B cell (primary cell): Measurements from ENCODE around the gene FBXO24. TPM values are rescaled to one million over a fixed set of nuclear protein-coding genes. Genes with fewer than 3 reads are reported as not detected.

Source experiments
- ATAC-seq: fragments of 200-7000 bp; cut with Tn5 transposase; one replicate; pipeline ENCODE4 v1.10.0; 2021; ENCODE audit warnings: low read depth, mild to moderate bottlenecking, moderate number of reproducible peaks, moderate library complexity
- CTCF ChIA-PET: fragments of 350-600 bp; sonication (Branson Sonifier 250); formaldehyde crosslinking; loops from one replicate; lab custom pipeline; 2021; ENCODE audit warnings: antibody characterized with exemption, inconsistent platforms; lab: Charles Lee
- POLR2A ChIA-PET: fragments of 350-600 bp; sonication (Branson Sonifier 250); formaldehyde crosslinking; loops from one replicate; lab custom pipeline; 2021; ENCODE audit warnings: antibody characterized with exemption; lab: Charles Lee
- DNase-seq: peaks from one replicate; pipeline ENCODE4 v3.0.0; 2013
- H2AFZ ChIP-seq: 2 replicates; pipeline ENCODE4 v1.6.1; 2012; ENCODE audit warnings: mild to moderate bottlenecking, low read depth, low read length; ENCODE audit not compliant: insufficient read depth, poor library complexity, severe bottlenecking
- H3K27ac ChIP-seq, 2 donors: 1 replicate in 1 of 2; 2 replicates in 1 of 2; pipeline ENCODE4 v1.5.1; 2012 to 2013; ENCODE audit warnings: low read length in 2 of 2, mild to moderate bottlenecking in 2 of 2, moderate library complexity in 1 of 2
- H3K27me3 ChIP-seq, 4 experiments: fragments of 200-600 bp in 1 of 4; sonication (generic) in 1 of 4; replicated peaks in 1 of 4; 1 replicate in 2 of 4; 2 replicates in 2 of 4; pipeline versions ENCODE4 v1.6.1 to v1.7.0; 2013 to 2016; ENCODE audit warnings: low read length in 3 of 4, mild to moderate bottlenecking in 2 of 4, mixed read lengths in 1 of 4, moderate library complexity in 1 of 4; ENCODE audit not compliant: insufficient read depth in 4 of 4, control insufficient read depth in 3 of 4; ENCODE audit errors: control extremely low read depth in 1 of 4
- H3K36me3 ChIP-seq, 2 experiments: replicated peaks in 1 of 2; 1 replicate in 1 of 2; 2 replicates in 1 of 2; pipeline versions ENCODE4 v1.6.1 to v1.7.1; 2013; ENCODE audit warnings: low read length in 1 of 2; ENCODE audit not compliant: insufficient read depth in 2 of 2, control insufficient read depth in 1 of 2; ENCODE audit errors: control extremely low read depth in 1 of 2, extremely low read depth in 1 of 2
- H3K4me1 ChIP-seq, 2 donors: fragments of 200-600 bp in 1 of 2; sonication (generic) in 1 of 2; 1 replicate in 1 of 2; 2 replicates in 1 of 2; pipeline versions ENCODE4 v1.5.1 to v1.6.1; 2013 to 2017; ENCODE audit warnings: low read length in 2 of 2; ENCODE audit not compliant: control insufficient read depth in 2 of 2, insufficient read depth in 2 of 2
- H3K4me2 ChIP-seq: replicated peaks from 2 replicates; pipeline ENCODE3; 2012; ENCODE audit warnings: mild to moderate bottlenecking, low read depth, low read length; ENCODE audit not compliant: poor library complexity, severe bottlenecking
- H3K4me3 ChIP-seq, 5 experiments: fragments of 200-600 bp in 1 of 5; sonication (generic) in 1 of 5; 1 replicate in 3 of 5; 2 replicates in 2 of 5; pipeline versions ENCODE4 v1.5.1 to v1.7.0; 2011 to 2016; ENCODE audit warnings: low read length in 4 of 5, mild to moderate bottlenecking in 4 of 5, low read depth in 2 of 5, control low read depth in 1 of 5, moderate library complexity in 1 of 5; ENCODE audit not compliant: insufficient read depth in 1 of 5; ENCODE audit errors: control extremely low read depth in 1 of 5, extremely low read depth in 1 of 5
- H3K79me2 ChIP-seq: fragments of 200-600 bp; sonication (generic); one replicate; pipeline ENCODE4 v1.6.0; 2016; ENCODE audit warnings: low read length; ENCODE audit not compliant: control insufficient read depth, insufficient read depth
- H3K9ac ChIP-seq: fragments of 200-600 bp; sonication (generic); 2 replicates; pipeline ENCODE4 v1.6.1; 2017; ENCODE audit warnings: mild to moderate bottlenecking, low read length, moderate library complexity
- H3K9me3 ChIP-seq, 3 donors: one replicate each; pipeline versions ENCODE4 v1.6.1 to v1.7.1; 2013; ENCODE audit warnings: low read length in 2 of 3; ENCODE audit not compliant: control insufficient read depth in 2 of 3, insufficient read depth in 1 of 3; ENCODE audit errors: control extremely low read depth in 1 of 3
- H4K20me1 ChIP-seq: 2 replicates; pipeline ENCODE4 v1.6.0; 2012; ENCODE audit warnings: mild to moderate bottlenecking, low read length; ENCODE audit not compliant: insufficient read depth, control insufficient read depth, poor library complexity, severe bottlenecking
- H3K27ac Mint-ChIP-seq: one replicate; pipeline ENCODE4 v1.8.0; 2021; ENCODE audit warnings: mixed read lengths
- H3K27me3 Mint-ChIP-seq: one replicate; pipeline ENCODE4 v1.8.0; 2021; ENCODE audit warnings: mixed read lengths
- H3K4me1 Mint-ChIP-seq: one replicate; pipeline ENCODE4 v1.8.0; 2021; ENCODE audit warnings: mixed read lengths
- H3K4me3 Mint-ChIP-seq: one replicate; pipeline ENCODE4 v1.8.0; 2021; ENCODE audit warnings: mixed read lengths
- H3K9me3 Mint-ChIP-seq: one replicate; pipeline ENCODE4 v1.8.0; 2022; ENCODE audit warnings: mixed read lengths; ENCODE audit not compliant: insufficient read depth
- EZH2 ChIP-seq: IDR thresholded peaks from 2 replicates; pipeline ENCODE4 v1.6.1; 2012; ENCODE audit warnings: borderline replicate concordance, low read depth, mild to moderate bottlenecking, moderate library complexity, low read length; ENCODE audit not compliant: insufficient read depth, poor library complexity, severe bottlenecking
- WGBS: methylation state at CpG from one replicate; pipeline ENCODE4 v1.1.5; 2013; ENCODE audit warnings: missing lambda C conversion rate; ENCODE audit not compliant: insufficient coverage; 5-methylcytosine and 5-hydroxymethylcytosine counted together
- intact Hi-C: fragments of 100-400 bp; cut with micrococcal nuclease; formaldehyde crosslinking; loops from one replicate; pipeline ENCODE4 v1.10.0; 2022
- polyA plus RNA-seq: library from polyadenylated mRNA; depleted of rRNA; stranded (reverse); fragments of >200 nt; gene quantifications from 2 replicates; pipeline ENCODE4 v1.2.3, GENCODE V29; 2012
- total RNA-seq, 2 donors: library from RNA; stranded (reverse); fragments of 120-200 nt in 1 of 2; gene quantifications; 1 replicate in 1 of 2; 2 replicates in 1 of 2; pipeline versions ENCODE4 v1.2.3 to v1.2.4, GENCODE V29; 2013 to 2022
- TF ChIP-seq, protein P1 (sequence below): fragments of 200-600 bp; IDR thresholded peaks from one replicate; pipeline ENCODE4 v1.8.0; 2022; ENCODE audit warnings: antibody characterized with exemption, mild to moderate bottlenecking

Gene FBXO24
- total and polyA plus RNA-seq, 2 donors (not counting 1 experiment from before 2014, with no cell fraction given), result 1.2 to 1.6 TPM

DNA sequence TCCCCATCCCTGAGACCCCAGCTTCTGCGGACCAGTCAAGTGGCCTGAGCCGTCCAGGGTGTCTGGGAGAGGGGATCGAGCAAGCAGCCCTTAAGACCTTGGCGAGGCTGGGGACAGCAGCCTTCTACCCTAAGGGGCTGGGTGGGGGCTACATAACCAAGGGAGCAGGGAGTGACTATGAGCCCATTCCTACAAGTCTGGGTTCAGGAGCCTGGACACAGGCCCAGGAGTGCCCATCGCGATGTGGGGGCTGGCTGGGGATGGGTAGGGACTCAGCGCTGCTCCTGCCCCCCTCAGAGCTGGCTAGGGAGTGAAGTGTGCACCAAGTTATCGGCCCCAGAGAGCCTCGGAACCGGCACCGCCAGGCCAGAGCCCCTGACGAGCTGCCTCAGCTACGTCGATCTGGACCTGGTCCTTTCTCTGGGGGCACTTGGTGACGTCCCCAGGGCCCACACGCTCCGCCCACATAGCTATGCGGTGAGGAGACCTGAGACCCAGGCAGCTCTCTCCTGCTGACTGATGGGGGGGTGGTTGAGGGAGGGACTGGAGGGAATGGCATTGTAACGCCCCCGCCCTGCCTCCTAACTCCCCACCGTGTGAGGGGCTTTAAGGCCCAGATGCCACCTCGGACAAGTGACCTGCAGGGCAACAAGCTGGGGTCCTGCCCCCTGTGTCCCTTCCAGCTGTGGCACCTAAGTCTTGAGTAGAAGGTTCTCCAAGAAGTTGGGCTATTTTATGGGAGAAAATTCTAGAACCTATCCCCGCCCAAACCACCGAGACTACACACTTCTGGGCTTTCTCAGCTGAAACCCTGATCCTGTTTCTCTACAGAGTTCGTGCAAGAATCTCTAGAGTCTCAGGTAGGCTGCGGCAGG lies 14.9 kb upstream of the FBXO24 start:
- peaks cover 38% of the 10 kb centered on the region for H4K20me1 ChIP-seq
- no peak for DNase-seq
- H3K9me3 Mint-ChIP-seq, result no peaks in the 10 kb centered on the region
- WGBS, result 91% methylated on average over 22 of the region's 26 CpGs
- intact Hi-C loops, result loop anchor here (1.0 kb wide), 1 partner anchor 12 kb away; no protein-coding TSS in a partner anchor
- H3K27ac ChIP-seq, result no peak overlapping the region
- peaks cover 0 to 22% of the 10 kb centered on the region in 2 experiments for H3K36me3 ChIP-seq
- peaks cover 37% of the 10 kb centered on the region for H3K4me1 Mint-ChIP-seq
- H3K4me2 ChIP-seq, result peak overlapping the region; percentile 85
- no peak for ATAC-seq
- H3K4me1 ChIP-seq, result peaks cover 39 to 49% of the 10 kb centered on the region in 2 donors
- H3K4me3 ChIP-seq, result no peak overlapping the region
- no peaks in the 10 kb centered on the region for H3K27me3 Mint-ChIP-seq
- ChIA-PET POLR2A (interaction anchor here (0.5 to 1.0 kb wide), 3 partner anchors 13 to 450 kb away, joined by 3 to 6 read pairs (median 5); no protein-coding TSS in a partner anchor), CTCF (interaction anchor here (0.6 to 1.7 kb wide), 7 partner anchors 9 to 488 kb away, joined by 3 to 8 read pairs (median 5); partner anchors contain the start of gene SLC12A9)
- H3K79me2 ChIP-seq, result no peaks in the 10 kb centered on the region
- no peak overlapping the region for H2AFZ ChIP-seq
- no peaks in the 10 kb centered on the region for H3K9me3 ChIP-seq
- no peak overlapping the region for H3K9ac ChIP-seq
- peak overlapping the region; percentile 60 for H3K4me3 Mint-ChIP-seq
- no peaks in the 10 kb centered on the region for H3K27me3 ChIP-seq
- TF ChIP-seq, protein P1, sequence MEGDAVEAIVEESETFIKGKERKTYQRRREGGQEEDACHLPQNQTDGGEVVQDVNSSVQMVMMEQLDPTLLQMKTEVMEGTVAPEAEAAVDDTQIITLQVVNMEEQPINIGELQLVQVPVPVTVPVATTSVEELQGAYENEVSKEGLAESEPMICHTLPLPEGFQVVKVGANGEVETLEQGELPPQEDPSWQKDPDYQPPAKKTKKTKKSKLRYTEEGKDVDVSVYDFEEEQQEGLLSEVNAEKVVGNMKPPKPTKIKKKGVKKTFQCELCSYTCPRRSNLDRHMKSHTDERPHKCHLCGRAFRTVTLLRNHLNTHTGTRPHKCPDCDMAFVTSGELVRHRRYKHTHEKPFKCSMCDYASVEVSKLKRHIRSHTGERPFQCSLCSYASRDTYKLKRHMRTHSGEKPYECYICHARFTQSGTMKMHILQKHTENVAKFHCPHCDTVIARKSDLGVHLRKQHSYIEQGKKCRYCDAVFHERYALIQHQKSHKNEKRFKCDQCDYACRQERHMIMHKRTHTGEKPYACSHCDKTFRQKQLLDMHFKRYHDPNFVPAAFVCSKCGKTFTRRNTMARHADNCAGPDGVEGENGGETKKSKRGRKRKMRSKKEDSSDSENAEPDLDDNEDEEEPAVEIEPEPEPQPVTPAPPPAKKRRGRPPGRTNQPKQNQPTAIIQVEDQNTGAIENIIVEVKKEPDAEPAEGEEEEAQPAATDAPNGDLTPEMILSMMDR, result no peak
- TF ChIP-seq EZH2, result no peak
- H3K27ac Mint-ChIP-seq, result no peak overlapping the region

DNA sequence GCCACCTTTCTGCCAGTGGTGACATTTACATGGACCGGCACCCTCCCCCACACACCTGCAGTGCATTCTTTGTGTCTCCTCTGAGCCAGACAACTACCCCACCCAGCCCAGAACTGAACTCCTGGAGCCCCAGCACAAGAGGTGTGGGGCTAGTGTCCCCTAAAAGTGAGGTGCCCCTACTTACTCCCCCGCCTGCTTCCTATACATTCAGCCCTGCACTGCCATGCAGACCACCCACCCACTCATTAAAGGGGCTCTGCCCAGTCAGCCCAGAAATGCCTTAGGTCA lies 14.4 kb upstream of the FBXO24 start:
- WGBS, result 100% methylated on average over 2 of the region's 2 CpGs
- Mint-ChIP-seq H3K9me3 (no peaks in the 10 kb centered on the region), H3K4me1 (peaks cover 37% of the 10 kb centered on the region), H3K4me3 (peak overlapping the region; percentile 34), H3K27ac (no peak overlapping the region), H3K27me3 (no peaks in the 10 kb centered on the region)
- no peak overlapping the region for H3K4me2 ChIP-seq
- peaks cover 44% of the 10 kb centered on the region for H4K20me1 ChIP-seq
- H3K36me3 ChIP-seq, result peaks cover 0 to 28% of the 10 kb centered on the region in 2 experiments
- H3K9ac ChIP-seq, result no peak overlapping the region
- intact Hi-C loops, result no loop called here
- H3K4me1 ChIP-seq, result peaks cover 39 to 49% of the 10 kb centered on the region in 2 donors
- H2AFZ ChIP-seq, result no peak overlapping the region
- ATAC-seq, result no peak
- CTCF ChIA-PET, result interaction anchor here (1.0 to 1.7 kb wide), 4 partner anchors 10 to 280 kb away, joined by 4 to 7 read pairs (median 4); partner anchors contain the start of gene SLC12A9
- H3K79me2 ChIP-seq, result no peaks in the 10 kb centered on the region
- no peak for TF ChIP-seq EZH2
- TF ChIP-seq, protein P1, result no peak
- no peak overlapping the region for H3K27ac ChIP-seq
- POLR2A ChIA-PET, result interaction anchor here (0.6 kb wide), 1 partner anchor 450 kb away, joined by 5 read pairs; no protein-coding TSS in a partner anchor
- no peaks in the 10 kb centered on the region for H3K9me3 ChIP-seq
- no peak overlapping the region for H3K4me3 ChIP-seq
- H3K27me3 ChIP-seq, result no peaks in the 10 kb centered on the region
- no peak for DNase-seq
